Neural cell (in vitro differentiated cells): Measurements from ENCODE around the gene BTG2. TPM values are rescaled to one million over a fixed set of nuclear protein-coding genes. Genes with fewer than 3 reads are reported as not detected.

Experiments used
- H2AFZ ChIP-seq: fragments of 200-600, 300-800 bp; sonication (generic), shearing (Covaris generic); 2 replicates; pipeline ENCODE4 v1.6.0; 2014; ENCODE audit warnings: low read depth, mild to moderate bottlenecking, antibody characterized with exemption, low read length, moderate library complexity
- H3F3A ChIP-seq: fragments of 200-600 bp; shearing (Covaris generic); 2 replicates; pipeline ENCODE4 v1.6.1; 2016; ENCODE audit warnings: mild to moderate bottlenecking, moderate library complexity, mixed read lengths, antibody characterized with exemption, low read length; ENCODE audit not compliant: insufficient read depth, poor library complexity, severe bottlenecking
- H3K27ac ChIP-seq: fragments of 200-600, 300-800 bp; sonication (generic), shearing (Covaris generic); 2 replicates; pipeline ENCODE4 v1.5.1; 2014; ENCODE audit warnings: mild to moderate bottlenecking, low read length, moderate library complexity
- H3K27me3 ChIP-seq: fragments of 300-800, 200-600 bp; sonication (generic), shearing (Covaris generic); 2 replicates; pipeline ENCODE4 v1.6.0; 2014; ENCODE audit warnings: mild to moderate bottlenecking, low read depth, low read length, moderate library complexity; ENCODE audit not compliant: insufficient read depth
- H3K36me3 ChIP-seq: fragments of 300-800, 200-600 bp; sonication (generic), shearing (Covaris generic); 2 replicates; pipeline ENCODE4 v1.5.1; 2014; ENCODE audit warnings: mild to moderate bottlenecking, antibody characterized with exemption, low read length, moderate library complexity; ENCODE audit not compliant: insufficient read depth
- H3K4me2 ChIP-seq: fragments of 300-800, 200-600 bp; sonication (generic), shearing (Covaris generic); 2 replicates; pipeline ENCODE4 v1.6.0; 2014; ENCODE audit warnings: mild to moderate bottlenecking, low read length
- H3K4me3 ChIP-seq: fragments of 300-800, 200-600 bp; sonication (generic), shearing (Covaris generic); 2 replicates; pipeline ENCODE4 v1.5.1; 2014; ENCODE audit warnings: mild to moderate bottlenecking, low read length, moderate library complexity
- H3K79me2 ChIP-seq: fragments of 200-600 bp; shearing (Covaris generic); replicated peaks from 2 replicates; pipeline ENCODE4 v1.6.0; 2014; ENCODE audit warnings: mild to moderate bottlenecking, low read length, moderate library complexity; ENCODE audit not compliant: insufficient read depth
- H3K9ac ChIP-seq: fragments of 300-800, 200-600 bp; sonication (generic), shearing (Covaris generic); 2 replicates; pipeline ENCODE4 v1.6.1; 2016; ENCODE audit warnings: mild to moderate bottlenecking, low read length, mixed read lengths
- H3K9me2 ChIP-seq: fragments of 200-600 bp; shearing (Covaris generic); 2 replicates; pipeline ENCODE4 v1.6.1; 2016; ENCODE audit warnings: mild to moderate bottlenecking, low read length, mixed read lengths; ENCODE audit not compliant: insufficient read depth
- H3K9me3 ChIP-seq: fragments of 200-600, 300-800 bp; sonication (generic), shearing (Covaris generic); 2 replicates; pipeline ENCODE4 v1.6.1; 2016; ENCODE audit warnings: mild to moderate bottlenecking, mixed run types, low read length, moderate library complexity, mixed read lengths
- H4K20me1 ChIP-seq: fragments of 200-600 bp; shearing (Covaris generic); 2 replicates; pipeline ENCODE4 v1.6.1; 2016; ENCODE audit warnings: mild to moderate bottlenecking, mixed run types; ENCODE audit not compliant: insufficient read depth
- EP300 ChIP-seq: fragments of 450-650 bp; conservative IDR thresholded peaks from 2 replicates; pipeline ENCODE4 v1.6.1; 2014; ENCODE audit warnings: antibody characterized with exemption, mild to moderate bottlenecking, moderate library complexity; ENCODE audit not compliant: poor library complexity, severe bottlenecking
- EZH2 ChIP-seq: fragments of 200-600, 300-800 bp; shearing (Covaris generic), sonication (generic); IDR thresholded peaks from 2 replicates; pipeline ENCODE4 v1.6.1; 2014; ENCODE audit warnings: antibody characterized with exemption, low read length, borderline replicate concordance, mild to moderate bottlenecking; ENCODE audit not compliant: insufficient read depth, poor library complexity, severe bottlenecking
- MXI1 ChIP-seq: fragments of 450-650 bp; conservative IDR thresholded peaks from 2 replicates; pipeline ENCODE4 v1.6.1; 2014; ENCODE audit warnings: antibody characterized with exemption, mild to moderate bottlenecking; ENCODE audit not compliant: poor library complexity, severe bottlenecking
- POLR2AphosphoS5 ChIP-seq: IDR thresholded peaks from 2 replicates; pipeline ENCODE4 v1.6.1; 2012
- RAD21 ChIP-seq: fragments of 450-650 bp; conservative IDR thresholded peaks from 2 replicates; pipeline ENCODE4 v1.6.1; 2014; ENCODE audit warnings: antibody characterized with exemption, mild to moderate bottlenecking, moderate library complexity
- SMC3 ChIP-seq: fragments of 450-650 bp; conservative IDR thresholded peaks from 2 replicates; pipeline ENCODE4 v1.6.1; 2014; ENCODE audit warnings: antibody characterized with exemption, mild to moderate bottlenecking, moderate library complexity; ENCODE audit not compliant: poor library complexity
- TAF1 ChIP-seq: IDR thresholded peaks from 2 replicates; pipeline ENCODE4 v1.6.1; 2012; ENCODE audit warnings: low read depth
- polyA plus RNA-seq: library from polyadenylated mRNA; depleted of rRNA; stranded (reverse); fragments of >200 nt; gene quantifications from 2 replicates; pipeline ENCODE4 v1.2.3, GENCODE V29; 2014
- TF ChIP-seq, protein P1 (sequence below): fragments of 450-650 bp; IDR thresholded peaks from 2 replicates; pipeline ENCODE4 v1.5.1; 2014; ENCODE audit warnings: antibody characterized with exemption, mild to moderate bottlenecking, moderate library complexity; ENCODE audit not compliant: poor library complexity, severe bottlenecking
- TF ChIP-seq, protein P2 (sequence below): IDR thresholded peaks from 2 replicates; pipeline ENCODE4 v1.6.1; 2012; ENCODE audit warnings: borderline replicate concordance

The BTG2 gene
- polyA plus RNA-seq, 1 donor from 2014 or later: 4.1 TPM

DNA sequence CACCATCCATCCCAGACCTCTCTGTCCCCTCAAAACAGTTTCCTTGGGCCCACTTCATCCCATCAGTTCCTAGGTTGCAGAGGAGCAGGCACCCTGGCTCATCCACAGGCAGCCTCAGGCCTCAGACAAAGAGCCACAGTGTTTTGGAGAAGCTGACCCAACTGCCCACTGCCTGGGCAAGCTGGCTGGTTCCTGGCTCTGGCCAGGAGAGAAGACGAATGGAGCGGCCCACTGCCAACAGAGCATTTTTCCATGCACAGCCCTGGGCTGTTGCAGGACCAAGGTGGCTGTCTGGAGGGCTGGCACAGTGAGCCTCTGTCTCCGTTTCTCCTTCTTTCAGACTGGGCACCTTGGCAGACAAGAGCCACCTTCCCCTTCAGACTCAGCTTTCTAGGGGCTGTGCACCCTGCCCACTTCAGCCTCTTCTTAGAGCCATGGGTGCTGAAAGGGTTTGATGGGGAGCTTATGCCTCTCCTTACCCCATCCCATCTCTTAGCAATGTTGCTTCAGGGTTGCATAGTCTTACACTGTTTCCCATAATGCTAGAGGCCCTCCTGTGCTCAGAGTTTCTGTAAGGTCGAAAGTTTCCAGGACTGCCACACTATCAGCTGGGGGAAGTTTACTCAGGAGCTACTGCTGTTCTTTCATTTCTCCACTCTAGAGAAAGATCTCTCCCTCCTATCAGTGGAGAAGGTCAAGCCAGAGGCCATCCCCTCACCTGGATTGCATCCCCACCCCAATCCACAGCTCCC lies 44.6 kb downstream of the BTG2 start:
- H3K79me2 ChIP-seq: no peaks in the 10 kb centered on the region
- H3F3A ChIP-seq: no peaks in the 10 kb centered on the region
- H3K27me3 ChIP-seq: no peaks in the 10 kb centered on the region
- H3K9me2 ChIP-seq: no peaks in the 10 kb centered on the region
- H3K9ac ChIP-seq: no peak overlapping the region
- H2AFZ ChIP-seq: no peak overlapping the region
- no peaks in the 10 kb centered on the region for H4K20me1 ChIP-seq
- no peak overlapping the region for H3K4me3 ChIP-seq
- no peak overlapping the region for H3K27ac ChIP-seq
- no peaks in the 10 kb centered on the region for H3K36me3 ChIP-seq
- no peaks in the 10 kb centered on the region for H3K9me3 ChIP-seq
- TF ChIP-seq RAD21 (no peak), EP300 (no peak), SMC3 (no peak), TAF1 (no peak), POLR2AphosphoS5 (no peak), MXI1 (no peak), EZH2 (no peak)
- TF ChIP-seq, protein P1, sequence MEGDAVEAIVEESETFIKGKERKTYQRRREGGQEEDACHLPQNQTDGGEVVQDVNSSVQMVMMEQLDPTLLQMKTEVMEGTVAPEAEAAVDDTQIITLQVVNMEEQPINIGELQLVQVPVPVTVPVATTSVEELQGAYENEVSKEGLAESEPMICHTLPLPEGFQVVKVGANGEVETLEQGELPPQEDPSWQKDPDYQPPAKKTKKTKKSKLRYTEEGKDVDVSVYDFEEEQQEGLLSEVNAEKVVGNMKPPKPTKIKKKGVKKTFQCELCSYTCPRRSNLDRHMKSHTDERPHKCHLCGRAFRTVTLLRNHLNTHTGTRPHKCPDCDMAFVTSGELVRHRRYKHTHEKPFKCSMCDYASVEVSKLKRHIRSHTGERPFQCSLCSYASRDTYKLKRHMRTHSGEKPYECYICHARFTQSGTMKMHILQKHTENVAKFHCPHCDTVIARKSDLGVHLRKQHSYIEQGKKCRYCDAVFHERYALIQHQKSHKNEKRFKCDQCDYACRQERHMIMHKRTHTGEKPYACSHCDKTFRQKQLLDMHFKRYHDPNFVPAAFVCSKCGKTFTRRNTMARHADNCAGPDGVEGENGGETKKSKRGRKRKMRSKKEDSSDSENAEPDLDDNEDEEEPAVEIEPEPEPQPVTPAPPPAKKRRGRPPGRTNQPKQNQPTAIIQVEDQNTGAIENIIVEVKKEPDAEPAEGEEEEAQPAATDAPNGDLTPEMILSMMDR: no peak
- TF ChIP-seq, protein P2, sequence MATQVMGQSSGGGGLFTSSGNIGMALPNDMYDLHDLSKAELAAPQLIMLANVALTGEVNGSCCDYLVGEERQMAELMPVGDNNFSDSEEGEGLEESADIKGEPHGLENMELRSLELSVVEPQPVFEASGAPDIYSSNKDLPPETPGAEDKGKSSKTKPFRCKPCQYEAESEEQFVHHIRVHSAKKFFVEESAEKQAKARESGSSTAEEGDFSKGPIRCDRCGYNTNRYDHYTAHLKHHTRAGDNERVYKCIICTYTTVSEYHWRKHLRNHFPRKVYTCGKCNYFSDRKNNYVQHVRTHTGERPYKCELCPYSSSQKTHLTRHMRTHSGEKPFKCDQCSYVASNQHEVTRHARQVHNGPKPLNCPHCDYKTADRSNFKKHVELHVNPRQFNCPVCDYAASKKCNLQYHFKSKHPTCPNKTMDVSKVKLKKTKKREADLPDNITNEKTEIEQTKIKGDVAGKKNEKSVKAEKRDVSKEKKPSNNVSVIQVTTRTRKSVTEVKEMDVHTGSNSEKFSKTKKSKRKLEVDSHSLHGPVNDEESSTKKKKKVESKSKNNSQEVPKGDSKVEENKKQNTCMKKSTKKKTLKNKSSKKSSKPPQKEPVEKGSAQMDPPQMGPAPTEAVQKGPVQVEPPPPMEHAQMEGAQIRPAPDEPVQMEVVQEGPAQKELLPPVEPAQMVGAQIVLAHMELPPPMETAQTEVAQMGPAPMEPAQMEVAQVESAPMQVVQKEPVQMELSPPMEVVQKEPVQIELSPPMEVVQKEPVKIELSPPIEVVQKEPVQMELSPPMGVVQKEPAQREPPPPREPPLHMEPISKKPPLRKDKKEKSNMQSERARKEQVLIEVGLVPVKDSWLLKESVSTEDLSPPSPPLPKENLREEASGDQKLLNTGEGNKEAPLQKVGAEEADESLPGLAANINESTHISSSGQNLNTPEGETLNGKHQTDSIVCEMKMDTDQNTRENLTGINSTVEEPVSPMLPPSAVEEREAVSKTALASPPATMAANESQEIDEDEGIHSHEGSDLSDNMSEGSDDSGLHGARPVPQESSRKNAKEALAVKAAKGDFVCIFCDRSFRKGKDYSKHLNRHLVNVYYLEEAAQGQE: no peak
- no peak overlapping the region for H3K4me2 ChIP-seq

GRCh38 chr1:203351037-203351625 lies 45.8 kb downstream of the BTG2 start, which contains the start of gene FMOD:
Gene FMOD, minus strand, starts transcription at chr1:203351122. Its CDS starts 2,852 bp downstream, at chr1:203348270.
- H4K20me1 ChIP-seq: no peaks in the 10 kb centered on the region
- H3K36me3 ChIP-seq: no peaks in the 10 kb centered on the region
- H3K27ac ChIP-seq: no peak within 1 kb of the TSS
- TF ChIP-seq SMC3 (no peak), MXI1 (no peak), EZH2 (no peak), POLR2AphosphoS5 (no peak), EP300 (no peak), RAD21 (no peak), TAF1 (no peak)
- TF ChIP-seq, protein P1: no peak
- TF ChIP-seq, protein P2: no peak
- no peaks in the 10 kb centered on the region for H3K9me3 ChIP-seq
- H3K9me2 ChIP-seq: no peaks in the 10 kb centered on the region
- no peak within 1 kb of the TSS for H3K4me2 ChIP-seq
- no peaks in the 10 kb centered on the region for H3K27me3 ChIP-seq
- no peak within 1 kb of the TSS for H3K4me3 ChIP-seq
- H3K79me2 ChIP-seq: no peaks in the 10 kb centered on the region
- H3K9ac ChIP-seq: no peak within 1 kb of the TSS
- no peak within 1 kb of the TSS for H2AFZ ChIP-seq
- no peaks in the 10 kb centered on the region for H3F3A ChIP-seq
